Testis (tissue), 3 donors: ENCODE data around the gene CNPPD1. TPM values are rescaled to one million over a fixed set of nuclear protein-coding genes. Genes with fewer than 3 reads are reported as not detected.
A peak's percentile ranks its signal among the peaks of the same experiment; 100 is the strongest.

Source experiments
- DNase-seq: peaks from one replicate; pipeline ENCODE4 v3.0.0-alpha.2; 2019
- H3K27ac ChIP-seq, 2 donors: fragments of 200-600 bp; sonication (generic); one replicate each; pipeline ENCODE4 v1.5.1; 2019
- H3K27me3 ChIP-seq: fragments of 200-600 bp; sonication (generic); one replicate; pipeline ENCODE4 v1.5.1; 2019
- H3K36me3 ChIP-seq: fragments of 200-600 bp; sonication (generic); one replicate; pipeline ENCODE4 v1.5.1; 2017; ENCODE audit warnings: low read depth; ENCODE audit errors: missing control alignments
- H3K4me1 ChIP-seq: fragments of 200-600 bp; sonication (generic); one replicate; pipeline ENCODE4 v1.5.1; 2019
- H3K4me3 ChIP-seq, 2 donors: fragments of 200-600 bp; sonication (generic); one replicate each; pipeline ENCODE4 v1.5.1; 2017 to 2019
- H3K9me3 ChIP-seq: fragments of 200-600 bp; sonication (generic); one replicate; pipeline ENCODE4 v1.5.1; 2017
- POLR2A ChIP-seq: fragments of 450-650 bp; IDR thresholded peaks from one replicate; pipeline ENCODE4 v1.6.1; 2017; ENCODE audit warnings: antibody characterized with exemption, mild to moderate bottlenecking, moderate library complexity
- WGBS, 2 donors: methylation state at CpG; one replicate each; pipeline ENCODE4 v1.1.5; 2018; 5-methylcytosine and 5-hydroxymethylcytosine counted together
- intact Hi-C: fragments of 100-400 bp; cut with DNase I; formaldehyde crosslinking; loops from one replicate; pipeline ENCODE4 v1.15.1; 2023; ENCODE audit warnings: low total_unique reads
- polyA plus RNA-seq: library from polyadenylated mRNA; stranded (reverse); fragments of 350-450 nt; fragmentation: Illumina TruSeq; extraction: RNeasy Lipid Tissue Mini Kit (QIAGEN cat#74804); gene quantifications from one replicate; pipeline ENCODE4 v1.2.3, GENCODE V29; 2014; ENCODE audit warnings: low read depth, low replicate concordance; ENCODE audit not compliant: insufficient read depth
- total RNA-seq, 2 donors: library from RNA; depleted of rRNA; stranded (reverse); fragments of >200 nt; gene quantifications; one replicate each; pipeline ENCODE4 v1.2.3, GENCODE V29; 2016
- TF ChIP-seq, protein P1 (sequence below), 3 experiments: fragments of 450-650 bp in 2 of 3; fragments of 200-600 bp in 1 of 3; sonication (generic) in 1 of 3; IDR thresholded peaks; one replicate each; pipeline ENCODE4 v1.5.1; 2016 to 2019; ENCODE audit warnings: antibody characterized with exemption in 3 of 3, mild to moderate bottlenecking in 2 of 3, moderate library complexity in 1 of 3

Gene CNPPD1
- total and polyA plus RNA-seq, 3 donors from 2014 or later, result 38.3 to 68.0 (median 60.5) TPM

DNA sequence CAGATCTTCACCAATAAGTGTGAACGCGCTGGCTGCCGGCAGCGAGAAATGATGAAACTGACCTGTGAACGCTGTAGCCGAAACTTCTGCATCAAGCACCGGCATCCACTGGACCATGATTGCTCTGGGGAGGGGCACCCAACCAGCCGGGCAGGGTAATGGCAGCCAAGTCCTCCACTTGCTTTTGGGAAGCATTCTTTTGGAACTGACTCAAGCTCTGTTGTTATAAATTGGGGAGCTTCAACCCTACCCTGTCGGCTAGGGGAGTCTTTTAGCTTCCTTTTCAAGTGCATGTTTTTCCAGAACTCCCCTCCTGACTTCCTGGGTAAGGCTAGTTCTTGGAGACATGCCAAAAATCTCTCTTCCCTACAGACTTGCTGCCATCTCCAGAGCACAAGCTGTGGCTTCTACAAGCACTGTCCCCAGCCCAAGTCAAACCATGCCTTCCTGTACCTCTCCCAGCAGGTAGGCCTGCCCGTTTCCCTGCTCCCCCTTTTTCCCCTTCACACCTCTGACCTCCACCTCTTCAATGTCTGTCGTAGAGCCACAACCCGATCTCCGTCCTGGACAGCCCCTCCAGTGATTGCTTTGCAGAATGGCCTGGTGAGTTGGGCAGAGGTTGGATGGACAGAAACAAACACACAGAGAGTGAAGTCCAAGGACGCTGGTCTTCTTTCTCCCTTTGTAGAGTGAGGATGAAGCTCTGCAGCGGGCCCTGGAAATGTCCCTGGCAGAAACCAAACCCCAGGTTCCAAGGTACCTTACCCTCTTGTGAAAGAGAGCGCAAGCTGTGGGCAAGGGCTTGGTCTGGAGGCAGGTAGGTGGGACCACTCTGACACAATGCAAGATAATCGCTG is 31.4 kb upstream of the CNPPD1 start:
- H3K4me1 ChIP-seq, result peaks cover 18% of the 10 kb centered on the region
- 51 to 62% methylated on average over 17 of the region's 17 CpGs for WGBS, 2 donors
- intact Hi-C loops, result no loop called here
- H3K36me3 ChIP-seq, result no peaks in the 10 kb centered on the region
- H3K9me3 ChIP-seq, result no peaks in the 10 kb centered on the region
- no peak for TF ChIP-seq POLR2A
- TF ChIP-seq, protein P1, sequence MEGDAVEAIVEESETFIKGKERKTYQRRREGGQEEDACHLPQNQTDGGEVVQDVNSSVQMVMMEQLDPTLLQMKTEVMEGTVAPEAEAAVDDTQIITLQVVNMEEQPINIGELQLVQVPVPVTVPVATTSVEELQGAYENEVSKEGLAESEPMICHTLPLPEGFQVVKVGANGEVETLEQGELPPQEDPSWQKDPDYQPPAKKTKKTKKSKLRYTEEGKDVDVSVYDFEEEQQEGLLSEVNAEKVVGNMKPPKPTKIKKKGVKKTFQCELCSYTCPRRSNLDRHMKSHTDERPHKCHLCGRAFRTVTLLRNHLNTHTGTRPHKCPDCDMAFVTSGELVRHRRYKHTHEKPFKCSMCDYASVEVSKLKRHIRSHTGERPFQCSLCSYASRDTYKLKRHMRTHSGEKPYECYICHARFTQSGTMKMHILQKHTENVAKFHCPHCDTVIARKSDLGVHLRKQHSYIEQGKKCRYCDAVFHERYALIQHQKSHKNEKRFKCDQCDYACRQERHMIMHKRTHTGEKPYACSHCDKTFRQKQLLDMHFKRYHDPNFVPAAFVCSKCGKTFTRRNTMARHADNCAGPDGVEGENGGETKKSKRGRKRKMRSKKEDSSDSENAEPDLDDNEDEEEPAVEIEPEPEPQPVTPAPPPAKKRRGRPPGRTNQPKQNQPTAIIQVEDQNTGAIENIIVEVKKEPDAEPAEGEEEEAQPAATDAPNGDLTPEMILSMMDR (IDR thresholded peaks at IDR 0.05), result no peak
- no peak for DNase-seq
- H3K27ac ChIP-seq, result peak overlapping the region; percentile 97
- no peaks in the 10 kb centered on the region for H3K27me3 ChIP-seq
- no peak overlapping the region for H3K4me3 ChIP-seq

DNA sequence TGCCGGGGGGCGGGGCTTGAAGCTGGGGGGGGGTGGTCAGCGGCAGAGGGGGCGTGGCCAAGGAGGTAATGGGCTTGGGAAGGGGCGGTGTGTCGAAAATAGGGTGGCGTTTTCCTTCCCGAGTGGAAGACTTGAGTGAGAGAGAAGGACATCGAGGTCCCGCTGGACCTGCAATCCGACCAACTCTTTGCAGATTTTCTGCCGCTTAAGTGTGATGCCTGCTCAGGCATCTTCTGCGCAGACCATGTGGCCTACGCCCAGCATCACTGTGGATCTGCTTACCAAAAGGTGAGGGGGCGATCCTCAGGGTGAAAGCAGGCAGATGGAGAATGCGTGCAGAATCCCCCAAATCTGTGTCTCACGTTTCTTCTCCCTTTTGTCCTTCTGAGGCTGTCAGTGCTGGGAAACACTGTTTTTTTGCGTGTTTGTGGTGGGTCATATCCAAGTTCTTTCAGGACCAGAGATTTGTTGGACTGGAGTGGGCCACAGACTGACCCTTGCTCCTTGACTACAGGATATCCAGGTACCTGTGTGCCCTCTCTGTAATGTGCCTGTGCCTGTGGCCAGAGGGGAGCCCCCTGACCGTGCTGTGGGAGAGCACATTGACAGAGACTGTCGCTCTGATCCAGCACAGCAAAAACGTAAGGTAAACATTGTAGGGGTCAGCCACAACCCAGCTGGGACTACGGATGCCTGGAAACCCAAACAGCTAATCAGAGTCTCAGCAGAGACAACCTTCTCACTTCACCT is 30.6 kb upstream of the CNPPD1 start:
- Histone ChIP-seq H3K4me3 (peak overlapping the region; percentile 69 to 80), H3K9me3 (no peaks in the 10 kb centered on the region), H3K27me3 (no peaks in the 10 kb centered on the region), H3K4me1 (peaks cover 18% of the 10 kb centered on the region), H3K36me3 (no peaks in the 10 kb centered on the region), H3K27ac (peak overlapping the region; percentile 97)
- intact Hi-C loops, result no loop called here
- TF ChIP-seq, protein P1 (IDR thresholded peaks at IDR 0.05), result no peak
- no peak for TF ChIP-seq POLR2A
- WGBS, 2 donors, result 5 to 10% methylated on average over 19 to 22 of the region's 22 CpGs
- DNase-seq, result no peak

DNA sequence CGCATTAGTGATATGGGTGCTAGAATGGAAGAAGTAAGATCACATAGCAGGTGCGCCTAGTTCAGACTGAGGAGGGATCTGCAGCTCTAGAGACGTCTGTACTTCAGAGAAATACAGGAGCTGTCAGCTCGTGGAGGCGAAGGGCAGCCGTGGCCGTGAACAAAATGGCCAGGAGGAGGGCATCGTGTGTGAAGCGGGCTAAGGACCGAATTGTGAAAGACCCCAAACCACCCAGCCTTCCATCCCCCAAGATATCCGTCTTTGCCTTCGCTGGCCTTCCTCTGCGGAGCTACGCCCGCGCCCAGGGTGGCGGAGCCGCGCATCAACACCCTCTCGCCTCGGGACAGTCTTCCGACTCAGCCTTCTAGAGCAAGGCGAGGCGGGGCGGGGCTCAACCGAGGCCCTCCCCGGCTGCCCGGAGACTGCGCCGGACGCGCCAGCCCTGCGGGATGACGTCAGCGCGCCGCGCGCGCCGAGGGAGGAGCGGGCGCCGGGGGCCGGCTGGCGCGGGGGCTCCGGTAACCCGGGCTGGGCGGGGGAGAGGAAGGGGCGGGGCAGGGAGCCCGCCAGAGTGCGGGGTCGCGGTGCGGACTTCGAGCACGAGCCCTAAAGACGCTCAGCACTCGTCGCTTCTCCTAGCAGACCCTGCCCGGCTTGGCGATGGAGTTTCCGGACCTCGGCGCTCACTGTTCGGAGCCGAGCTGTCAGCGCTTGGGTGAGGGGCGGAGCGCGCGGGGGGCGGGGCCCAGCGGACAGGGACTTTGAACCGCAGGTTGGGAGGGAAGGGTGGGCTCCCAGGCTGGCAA is 29.8 kb upstream of the CNPPD1 start, which contains the start of gene ZFAND2B:
Gene ZFAND2B, plus strand, starts transcription at position 455 of the 806 bp plus-strand sequence. Its CDS starts 206 bp downstream, at position 661.
- TF ChIP-seq POLR2A, result peak; percentile 99
- TF ChIP-seq, protein P1 (IDR thresholded peaks at IDR 0.05), result peak in 2 of 3 experiments; percentile 31 to 34
- Histone ChIP-seq H3K27me3 (no peaks in the 10 kb centered on the region), H3K36me3 (no peaks in the 10 kb centered on the region), H3K27ac (peak within 1 kb of the TSS; percentile 97), H3K4me1 (peaks cover 18% of the 10 kb centered on the region), H3K9me3 (no peaks in the 10 kb centered on the region), H3K4me3 (peak within 1 kb of the TSS; percentile 69 to 80)
- DNase-seq, result peak; percentile 97
- intact Hi-C loops, result no loop called here
- WGBS, 2 donors, result 0% methylated on average over 5 to 39 of the region's 76 CpGs

DNA sequence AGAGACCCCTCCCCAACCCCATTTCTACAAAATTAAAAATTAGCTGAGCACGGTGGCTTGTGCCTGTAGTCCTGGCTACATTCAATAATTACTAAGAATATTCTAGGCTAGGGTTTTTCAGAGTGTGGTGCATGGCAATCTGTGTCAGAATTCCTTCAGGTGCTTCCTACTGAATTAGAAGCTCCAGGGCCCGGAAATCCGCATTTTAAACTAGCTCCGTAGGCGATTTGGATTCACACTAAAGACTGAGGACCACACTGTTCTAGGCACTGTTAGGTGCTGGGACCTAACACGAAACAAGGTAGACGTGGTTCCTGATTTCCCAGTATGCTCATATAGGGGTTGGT is 29.2 kb upstream of the CNPPD1 start:
- TF ChIP-seq, protein P1 (IDR thresholded peaks at IDR 0.05), result no peak
- no peak for TF ChIP-seq POLR2A
- DNase-seq, result no peak
- peak overlapping the region; percentile 97 for H3K27ac ChIP-seq
- peak overlapping the region; percentile 69 to 80 for H3K4me3 ChIP-seq
- H3K9me3 ChIP-seq, result no peaks in the 10 kb centered on the region
- no peaks in the 10 kb centered on the region for H3K36me3 ChIP-seq
- H3K4me1 ChIP-seq, result peaks cover 18% of the 10 kb centered on the region
- intact Hi-C loops, result no loop called here
- no peaks in the 10 kb centered on the region for H3K27me3 ChIP-seq
- 10 to 11% methylated on average over 7 of the region's 7 CpGs for WGBS, 2 donors
